ENCODE results near the gene PAQR9. TPM values are rescaled to one million over a fixed set of nuclear protein-coding genes. Genes with fewer than 3 reads are reported as not detected.

Gene PAQR9, protein sequence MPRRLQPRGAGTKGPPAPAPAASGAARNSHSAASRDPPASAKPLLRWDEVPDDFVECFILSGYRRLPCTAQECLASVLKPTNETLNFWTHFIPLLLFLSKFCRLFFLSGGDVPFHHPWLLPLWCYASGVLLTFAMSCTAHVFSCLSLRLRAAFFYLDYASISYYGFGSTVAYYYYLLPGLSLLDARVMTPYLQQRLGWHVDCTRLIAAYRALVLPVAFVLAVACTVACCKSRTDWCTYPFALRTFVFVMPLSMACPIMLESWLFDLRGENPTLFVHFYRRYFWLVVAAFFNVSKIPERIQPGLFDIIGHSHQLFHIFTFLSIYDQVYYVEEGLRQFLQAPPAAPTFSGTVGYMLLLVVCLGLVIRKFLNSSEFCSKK
- not detected for total RNA-seq

DNA sequence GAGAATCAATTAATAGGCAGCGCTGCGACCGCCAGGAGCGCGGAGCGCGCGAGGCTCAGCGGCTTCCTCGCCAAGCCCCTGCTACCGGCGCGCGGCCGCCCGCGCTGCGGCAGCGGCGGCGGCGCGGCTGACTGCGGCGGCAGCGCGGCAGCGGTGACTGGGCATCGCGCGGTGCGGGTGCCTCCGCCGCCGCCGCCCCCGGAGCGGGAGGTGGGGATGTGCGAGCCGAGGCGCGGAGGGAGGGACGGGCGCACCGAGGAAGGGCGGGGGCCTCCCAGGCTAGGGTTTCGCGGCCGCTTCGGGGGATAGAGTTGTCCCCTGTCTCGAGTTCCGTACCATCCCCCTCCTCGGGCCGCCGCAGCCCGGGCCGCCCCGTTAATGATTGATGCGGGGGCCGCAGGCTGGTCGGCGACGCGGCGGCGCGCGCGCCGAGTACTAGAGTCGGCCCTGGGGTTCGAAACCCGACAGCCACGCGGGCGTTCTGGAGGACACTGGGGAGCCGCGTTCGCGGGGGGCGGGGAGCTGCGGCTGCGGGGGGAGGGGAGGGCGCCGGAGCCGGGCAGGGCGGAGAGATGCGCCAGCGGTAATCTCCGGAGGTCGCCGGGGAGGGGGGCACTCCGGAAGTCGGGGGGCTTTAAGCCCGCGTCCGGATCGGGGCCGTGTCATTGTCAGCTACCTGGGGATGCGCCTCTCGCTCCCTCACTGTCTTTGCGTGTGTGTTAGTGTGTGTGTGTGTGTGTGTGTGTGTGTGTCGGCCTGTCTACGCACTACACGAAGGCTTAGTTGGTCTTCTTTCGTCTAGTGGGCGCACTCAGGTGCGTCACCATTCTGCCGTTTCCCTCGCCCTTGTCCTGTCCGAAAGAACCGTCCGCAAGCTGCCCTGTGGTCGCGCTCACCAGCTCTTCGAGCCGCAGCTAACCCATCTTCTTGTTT lies at the start of gene PAQR9:
Gene PAQR9, minus strand, starts transcription at position 159 of the 933 bp plus-strand sequence. CDS start 338 bp downstream, outside the sequence.
- H3K4me3 ChIP-seq, result peak within 1 kb of the TSS; percentile 13 to 62 (median 50)
- H3K36me3 ChIP-seq, result no peaks in the 10 kb centered on the region
- peak in 1 of 2 donors; percentile 71 for ATAC-seq (ENCODE audit: low FRiP score in 2 of 2)
- no peak for TF ChIP-seq POLR2A (IDR thresholded peaks at IDR 0.05)
- TF ChIP-seq, protein P1, sequence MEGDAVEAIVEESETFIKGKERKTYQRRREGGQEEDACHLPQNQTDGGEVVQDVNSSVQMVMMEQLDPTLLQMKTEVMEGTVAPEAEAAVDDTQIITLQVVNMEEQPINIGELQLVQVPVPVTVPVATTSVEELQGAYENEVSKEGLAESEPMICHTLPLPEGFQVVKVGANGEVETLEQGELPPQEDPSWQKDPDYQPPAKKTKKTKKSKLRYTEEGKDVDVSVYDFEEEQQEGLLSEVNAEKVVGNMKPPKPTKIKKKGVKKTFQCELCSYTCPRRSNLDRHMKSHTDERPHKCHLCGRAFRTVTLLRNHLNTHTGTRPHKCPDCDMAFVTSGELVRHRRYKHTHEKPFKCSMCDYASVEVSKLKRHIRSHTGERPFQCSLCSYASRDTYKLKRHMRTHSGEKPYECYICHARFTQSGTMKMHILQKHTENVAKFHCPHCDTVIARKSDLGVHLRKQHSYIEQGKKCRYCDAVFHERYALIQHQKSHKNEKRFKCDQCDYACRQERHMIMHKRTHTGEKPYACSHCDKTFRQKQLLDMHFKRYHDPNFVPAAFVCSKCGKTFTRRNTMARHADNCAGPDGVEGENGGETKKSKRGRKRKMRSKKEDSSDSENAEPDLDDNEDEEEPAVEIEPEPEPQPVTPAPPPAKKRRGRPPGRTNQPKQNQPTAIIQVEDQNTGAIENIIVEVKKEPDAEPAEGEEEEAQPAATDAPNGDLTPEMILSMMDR (IDR thresholded peaks at IDR 0.05), result no peak
- TF ChIP-seq POLR2AphosphoS5 (IDR thresholded peaks at IDR 0.05), result no peak
- TF ChIP-seq EP300 (IDR thresholded peaks at IDR 0.05), result no peak
- WGBS, 2 donors, result 4 to 7% methylated on average over 20 to 80 of the region's 117 CpGs
- no peak within 1 kb of the TSS for H3K27ac ChIP-seq
- H3K9me3 ChIP-seq, result no peaks in the 10 kb centered on the region
- DNase-seq, result peak in 1 of 2 donors; percentile 86
- peaks cover 9 to 19% (median 12%) of the 10 kb centered on the region in 4 donors for H3K4me1 ChIP-seq
- H3K27me3 ChIP-seq, result peaks cover 0 to 33% (median 17%) of the 10 kb centered on the region in 4 donors

DNA sequence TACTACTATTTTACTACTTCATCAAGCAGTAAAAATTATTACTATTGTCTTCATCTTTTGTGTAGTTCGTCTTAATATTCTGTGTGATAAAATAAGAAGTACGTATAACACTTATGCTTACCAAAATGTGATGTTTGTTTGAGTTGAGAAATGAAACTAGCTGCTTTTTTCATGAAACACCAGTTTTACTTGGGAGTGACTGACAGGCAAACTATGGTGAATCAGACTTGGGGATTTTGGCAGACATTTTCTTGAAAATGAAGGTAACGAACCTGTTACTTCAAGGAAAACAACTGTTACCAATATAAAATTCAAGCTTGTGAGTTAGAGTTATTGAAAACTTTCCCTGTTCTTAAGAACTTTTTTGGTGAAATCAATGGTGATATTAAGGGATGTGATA lies 48.2 kb upstream of the PAQR9 start:
- WGBS, 2 donors, result 85 to 90% methylated on average over 3 of the region's 3 CpGs
- H3K27ac ChIP-seq, result no peak overlapping the region
- H3K9me3 ChIP-seq, result no peaks in the 10 kb centered on the region
- TF ChIP-seq EP300 (IDR thresholded peaks at IDR 0.05) (no peak), POLR2AphosphoS5 (IDR thresholded peaks at IDR 0.05) (no peak), POLR2A (IDR thresholded peaks at IDR 0.05) (no peak)
- TF ChIP-seq, protein P1 (IDR thresholded peaks at IDR 0.05), result no peak
- no peak overlapping the region for H3K4me3 ChIP-seq
- ATAC-seq (ENCODE audit: low FRiP score in 2 of 2) (no peak), DNase-seq (no peak)
- H3K36me3 ChIP-seq, result peaks cover under 1 to 28% (median 2%) of the 10 kb centered on the region in 4 donors
- H3K4me1 ChIP-seq, result peaks cover 0 to 15% (median 6%) of the 10 kb centered on the region in 4 donors
- H3K27me3 ChIP-seq, result no peaks in the 10 kb centered on the region

DNA sequence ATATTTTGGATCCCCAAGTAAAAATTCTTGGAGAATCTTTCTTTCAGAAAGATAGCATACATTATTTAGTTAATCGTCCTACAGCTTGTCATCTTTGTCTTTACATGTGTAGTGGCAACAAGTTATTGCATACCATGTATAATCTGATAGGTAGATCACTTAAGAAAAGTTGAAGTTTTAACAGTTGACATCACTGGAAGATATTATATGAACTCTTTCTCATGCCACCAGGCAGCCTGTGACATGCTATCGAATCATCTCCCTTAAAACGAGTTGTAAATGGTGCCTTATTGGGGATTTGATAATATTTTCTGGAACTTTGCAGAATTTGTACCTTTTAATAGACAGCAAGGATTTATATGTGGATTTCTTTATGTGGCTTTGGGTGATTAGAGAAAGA lies 46.5 kb upstream of the PAQR9 start:
- H3K36me3 ChIP-seq, result peaks cover 0 to 17% (median 2%) of the 10 kb centered on the region in 4 donors
- TF ChIP-seq POLR2A (IDR thresholded peaks at IDR 0.05), result no peak
- no peak for TF ChIP-seq EP300 (IDR thresholded peaks at IDR 0.05)
- TF ChIP-seq, protein P1 (IDR thresholded peaks at IDR 0.05), result no peak
- no peak for TF ChIP-seq POLR2AphosphoS5 (IDR thresholded peaks at IDR 0.05)
- no peak overlapping the region for H3K4me3 ChIP-seq
- no peak overlapping the region for H3K27ac ChIP-seq
- H3K9me3 ChIP-seq, result no peaks in the 10 kb centered on the region
- no peaks in the 10 kb centered on the region for H3K27me3 ChIP-seq
- WGBS, 2 donors, result 75 to 83% methylated on average over 3 of the region's 3 CpGs
- peaks cover 0 to 31% (median 13%) of the 10 kb centered on the region in 4 donors for H3K4me1 ChIP-seq
- DNase-seq (no peak), ATAC-seq (ENCODE audit: low FRiP score in 2 of 2) (no peak)

DNA sequence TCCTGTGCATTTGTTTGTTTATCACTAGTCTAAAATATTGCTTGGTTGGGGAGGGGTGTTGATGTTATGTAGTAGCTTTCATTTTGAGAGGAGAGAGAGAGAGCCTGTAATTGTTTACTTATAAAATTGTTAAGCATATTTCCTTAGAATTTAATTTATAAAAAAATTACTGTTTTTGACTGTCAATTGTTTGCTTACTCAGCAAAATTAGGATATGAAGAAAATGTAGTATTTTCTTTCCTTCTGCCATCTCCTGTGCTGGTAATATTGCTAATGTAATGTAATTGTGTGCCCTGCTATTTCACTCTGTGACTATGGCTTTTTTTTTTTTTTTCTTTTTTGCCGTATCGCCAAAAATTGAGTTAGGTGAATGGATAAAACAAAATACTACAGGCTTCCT lies 41.3 kb upstream of the PAQR9 start:
- no peak overlapping the region for H3K27ac ChIP-seq
- TF ChIP-seq EP300 (IDR thresholded peaks at IDR 0.05), result no peak
- TF ChIP-seq POLR2AphosphoS5 (IDR thresholded peaks at IDR 0.05), result no peak
- TF ChIP-seq, protein P1 (IDR thresholded peaks at IDR 0.05), result no peak
- TF ChIP-seq POLR2A (IDR thresholded peaks at IDR 0.05), result no peak
- DNase-seq (no peak), ATAC-seq (ENCODE audit: low FRiP score in 2 of 2) (no peak)
- no peak overlapping the region for H3K4me3 ChIP-seq
- peaks cover 12 to 58% (median 38%) of the 10 kb centered on the region in 4 donors for H3K4me1 ChIP-seq
- 85 to 95% methylated on average over 2 of the region's 2 CpGs for WGBS, 2 donors
- H3K27me3 ChIP-seq, result no peaks in the 10 kb centered on the region
- H3K9me3 ChIP-seq, result no peaks in the 10 kb centered on the region
- H3K36me3 ChIP-seq, result no peaks in the 10 kb centered on the region

All from upper lobe of left lung (tissue), 6 donors.